PC-9 (cell line): ENCODE results near the gene IQCF2. TPM values are rescaled to one million over a fixed set of nuclear protein-coding genes. Genes with fewer than 3 reads are reported as not detected.

Experiments used
- BruUV-seq: library from RNA; stranded (reverse); fragments of 400-500 nt; replicated peaks from 2 replicates; lab custom pipeline; 2021; lab: Mats Ljungman, UMichigan
- CTCF ChIA-PET: fragments of 300-600 bp; sonication (Branson Sonifier 250); formaldehyde crosslinking; loops from one replicate; lab custom pipeline; 2022; ENCODE audit warnings: antibody characterized with exemption; lab: Charles Lee
- POLR2A ChIA-PET: fragments of 300-600 bp; sonication (Branson Sonifier 250); formaldehyde crosslinking; loops from one replicate; lab custom pipeline; 2022; ENCODE audit warnings: antibody characterized with exemption; ENCODE audit not compliant: unreplicated experiment; lab: Charles Lee
- DNase-seq, 2 experiments: peaks; one replicate each; pipeline versions ENCODE4 v3.0.0 to v3.0.0-alpha.2; 2015 to 2022; ENCODE audit warnings: mixed read lengths in 1 of 2
- H2AFZ ChIP-seq: fragments of 200-600 bp; sonication (generic); 2 replicates; pipeline ENCODE4 v1.8.1; 2017; ENCODE audit warnings: antibody characterized with exemption
- H3F3A ChIP-seq: fragments of 200-600 bp; sonication (generic); 2 replicates; pipeline ENCODE4 v1.8.1; 2017; ENCODE audit warnings: antibody characterized with exemption, mild to moderate bottlenecking, low read depth; ENCODE audit not compliant: insufficient read depth
- H3K27ac ChIP-seq: fragments of 200-600 bp; sonication (generic); 2 replicates; pipeline ENCODE4 v1.6.1; 2016; ENCODE audit warnings: mixed run types
- H3K27me3 ChIP-seq: fragments of 200-600 bp; sonication (generic); 2 replicates; pipeline ENCODE4 v1.6.1; 2016; ENCODE audit warnings: low read depth, mixed run types; ENCODE audit not compliant: insufficient read depth
- H3K36me3 ChIP-seq: fragments of 200-600 bp; sonication (generic); 2 replicates; pipeline ENCODE4 v1.6.1; 2016; ENCODE audit warnings: low read depth, mixed run types
- H3K4me1 ChIP-seq: fragments of 200-600 bp; sonication (generic); replicated peaks from 2 replicates; pipeline ENCODE4 v1.6.1; 2016; ENCODE audit warnings: mixed run types; ENCODE audit not compliant: insufficient read depth
- H3K4me2 ChIP-seq: fragments of 200-600 bp; sonication (generic); 2 replicates; pipeline ENCODE4 v1.6.1; 2017; ENCODE audit warnings: mixed run types
- H3K4me3 ChIP-seq: fragments of 200-600 bp; sonication (generic); 2 replicates; pipeline ENCODE4 v1.6.1; 2016; ENCODE audit warnings: mixed run types
- H3K79me2 ChIP-seq: fragments of 200-600 bp; sonication (generic); 2 replicates; pipeline ENCODE4 v1.6.1; 2017; ENCODE audit warnings: low read depth, mixed run types
- H3K9me2 ChIP-seq: fragments of 200-600 bp; sonication (generic); 2 replicates; pipeline ENCODE4 v1.8.1; 2017; ENCODE audit warnings: mild to moderate bottlenecking; ENCODE audit not compliant: insufficient read depth
- H3K9me3 ChIP-seq: fragments of 200-600 bp; sonication (generic); 2 replicates; pipeline ENCODE4 v1.8.1; 2016; ENCODE audit warnings: low read depth; ENCODE audit not compliant: insufficient read depth
- H4K20me1 ChIP-seq: fragments of 200-600 bp; sonication (generic); 2 replicates; pipeline ENCODE4 v1.8.1; 2017; ENCODE audit not compliant: insufficient read depth
- EZH2 ChIP-seq: fragments of 200-600 bp; sonication (generic); IDR thresholded peaks from 2 replicates; pipeline ENCODE4 v1.8.0; 2017; ENCODE audit warnings: antibody characterized with exemption, low read depth
- intact Hi-C: fragments of 100-400 bp; cut with micrococcal nuclease; formaldehyde crosslinking; loops from one replicate; pipeline ENCODE4 v1.10.0; 2022; ENCODE audit not compliant: unreplicated experiment
- total RNA-seq: library from RNA; stranded (reverse); gene quantifications from 2 replicates; pipeline ENCODE4 v1.2.3, GENCODE V29; 2021
- TF ChIP-seq, protein P1 (sequence below): fragments of 200-600 bp; sonication (generic); conservative IDR thresholded peaks from 2 replicates; pipeline ENCODE4 v1.6.1; 2017; ENCODE audit warnings: mixed run types, antibody characterized with exemption, mild to moderate bottlenecking, moderate library complexity

Gene IQCF2
- total RNA-seq, 1 experiment from 2014 or later, result not detected

DNA sequence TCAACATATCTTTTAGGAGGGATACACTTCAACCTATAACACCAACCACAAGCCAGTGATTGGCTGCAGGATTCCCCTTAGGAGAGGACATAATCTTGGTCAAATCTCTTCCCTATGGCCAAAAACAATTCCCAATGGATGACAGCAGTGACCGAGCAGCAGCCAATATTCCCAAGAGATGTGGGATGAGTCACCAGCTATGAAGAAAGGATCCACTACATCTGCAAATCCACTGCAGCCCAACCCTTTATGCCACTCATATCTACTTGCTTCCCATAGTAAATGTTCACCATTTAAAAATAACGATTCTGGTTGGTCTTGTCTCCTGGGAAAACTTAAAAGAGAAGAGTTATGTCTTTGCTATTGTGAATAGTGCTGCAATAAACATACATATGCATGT is 18.5 kb downstream of the IQCF2 start:
- H3K79me2 ChIP-seq, result no peaks in the 10 kb centered on the region
- intact Hi-C loops, result no loop called here
- DNase-seq, result no peak
- H3K4me3 ChIP-seq, result no peak overlapping the region
- H3K36me3 ChIP-seq, result no peaks in the 10 kb centered on the region
- no peaks in the 10 kb centered on the region for H3K9me3 ChIP-seq
- H3K27me3 ChIP-seq, result no peaks in the 10 kb centered on the region
- POLR2A ChIA-PET, result no interaction called here
- no peak overlapping the region for H3K4me2 ChIP-seq
- H3K9me2 ChIP-seq, result no peaks in the 10 kb centered on the region; the same call in 1 of the 2 replicates
- CTCF ChIA-PET, result no interaction called here
- no peak overlapping the region for H3K27ac ChIP-seq
- H3K4me1 ChIP-seq, result peaks cover 9% of the 10 kb centered on the region
- H4K20me1 ChIP-seq, result no peaks in the 10 kb centered on the region
- no peaks in the 10 kb centered on the region for H3F3A ChIP-seq
- TF ChIP-seq, protein P1, sequence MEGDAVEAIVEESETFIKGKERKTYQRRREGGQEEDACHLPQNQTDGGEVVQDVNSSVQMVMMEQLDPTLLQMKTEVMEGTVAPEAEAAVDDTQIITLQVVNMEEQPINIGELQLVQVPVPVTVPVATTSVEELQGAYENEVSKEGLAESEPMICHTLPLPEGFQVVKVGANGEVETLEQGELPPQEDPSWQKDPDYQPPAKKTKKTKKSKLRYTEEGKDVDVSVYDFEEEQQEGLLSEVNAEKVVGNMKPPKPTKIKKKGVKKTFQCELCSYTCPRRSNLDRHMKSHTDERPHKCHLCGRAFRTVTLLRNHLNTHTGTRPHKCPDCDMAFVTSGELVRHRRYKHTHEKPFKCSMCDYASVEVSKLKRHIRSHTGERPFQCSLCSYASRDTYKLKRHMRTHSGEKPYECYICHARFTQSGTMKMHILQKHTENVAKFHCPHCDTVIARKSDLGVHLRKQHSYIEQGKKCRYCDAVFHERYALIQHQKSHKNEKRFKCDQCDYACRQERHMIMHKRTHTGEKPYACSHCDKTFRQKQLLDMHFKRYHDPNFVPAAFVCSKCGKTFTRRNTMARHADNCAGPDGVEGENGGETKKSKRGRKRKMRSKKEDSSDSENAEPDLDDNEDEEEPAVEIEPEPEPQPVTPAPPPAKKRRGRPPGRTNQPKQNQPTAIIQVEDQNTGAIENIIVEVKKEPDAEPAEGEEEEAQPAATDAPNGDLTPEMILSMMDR, result no peak
- no peak for TF ChIP-seq EZH2
- no peak overlapping the region for H2AFZ ChIP-seq
- BruUV-seq, result no TSS peak

DNA sequence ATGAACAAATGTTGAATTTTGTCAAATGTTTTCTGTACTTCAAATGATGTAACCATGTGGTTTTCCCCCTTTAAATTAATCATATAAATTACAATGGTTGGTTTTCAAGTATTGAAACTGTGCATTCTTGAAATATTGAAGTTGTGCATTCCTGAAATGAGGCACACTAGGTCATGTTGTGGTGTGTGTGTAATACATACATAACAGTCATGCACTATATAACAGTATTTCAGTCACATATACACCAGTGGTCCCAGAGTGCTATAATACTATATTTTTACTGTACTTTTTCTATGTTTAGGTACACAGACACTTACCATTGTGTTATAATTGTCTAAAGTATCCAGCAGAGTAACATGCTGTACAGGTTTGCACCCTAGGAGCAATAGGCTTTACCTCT is 25.0 kb downstream of the IQCF2 start:
- Histone ChIP-seq H3K36me3 (no peaks in the 10 kb centered on the region), H3K4me2 (no peak overlapping the region), H2AFZ (no peak overlapping the region), H3K9me2 (no peaks in the 10 kb centered on the region; the same call in 1 of the 2 replicates), H3K4me3 (no peak overlapping the region), H4K20me1 (no peaks in the 10 kb centered on the region), H3K27ac (peak overlapping the region; percentile 89), H3F3A (peaks cover 12% of the 10 kb centered on the region; the same call in 1 of the 2 replicates), H3K79me2 (no peaks in the 10 kb centered on the region), H3K27me3 (no peaks in the 10 kb centered on the region), H3K4me1 (peaks cover 21% of the 10 kb centered on the region), H3K9me3 (no peaks in the 10 kb centered on the region; the same call in 1 of the 2 replicates)
- BruUV-seq, result no TSS peak
- POLR2A ChIA-PET, result no interaction called here
- CTCF ChIA-PET, result no interaction called here
- DNase-seq, result no peak
- intact Hi-C loops, result no loop called here
- TF ChIP-seq, protein P1, result no peak
- no peak for TF ChIP-seq EZH2

DNA sequence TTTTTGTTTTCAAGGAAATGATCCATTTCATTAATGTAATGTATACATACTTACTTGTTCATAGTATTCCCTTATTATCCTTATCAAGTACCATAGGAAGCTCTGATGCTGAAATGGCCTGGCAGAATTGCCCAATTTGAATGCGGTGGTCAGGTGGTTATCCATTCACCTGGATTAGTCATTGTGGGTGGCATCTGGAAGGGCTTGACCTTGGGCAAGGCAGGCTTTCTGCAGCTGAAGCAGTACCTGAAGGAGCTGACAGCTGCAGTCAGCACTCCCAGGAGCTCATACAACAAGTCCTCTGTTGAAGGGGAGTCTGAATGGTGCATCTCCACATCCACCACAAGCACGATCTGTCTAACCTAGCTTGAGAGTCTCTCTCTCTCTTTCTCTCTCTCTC is 26.2 kb downstream of the IQCF2 start:
- no peak for TF ChIP-seq EZH2
- TF ChIP-seq, protein P1, result no peak

More for the DNA sequence above, 26.2 kb downstream of the IQCF2 start:
- H3K79me2 ChIP-seq, result no peaks in the 10 kb centered on the region
- intact Hi-C loops, result no loop called here
- H3K27ac ChIP-seq, result peak overlapping the region; percentile 89
- H3K9me2 ChIP-seq, result no peaks in the 10 kb centered on the region; the same call in 1 of the 2 replicates
- H3K36me3 ChIP-seq, result no peaks in the 10 kb centered on the region
- DNase-seq, result peak; percentile 60 to 91
- peaks cover 21% of the 10 kb centered on the region for H3K4me1 ChIP-seq
- no peaks in the 10 kb centered on the region for H3K27me3 ChIP-seq
- H3K9me3 ChIP-seq, result no peaks in the 10 kb centered on the region; the same call in 1 of the 2 replicates
- no TSS peak for BruUV-seq
- H2AFZ ChIP-seq, result 0 out of 2 replicates have a peak overlapping the region, but pooled peaks have one; percentile 5
- H4K20me1 ChIP-seq, result no peaks in the 10 kb centered on the region
- peak overlapping the region; percentile 63 for H3K4me2 ChIP-seq
- H3K4me3 ChIP-seq, result no peak overlapping the region
- POLR2A ChIA-PET, result interaction anchor here (0.6 kb wide), 2 partner anchors 81 to 95 kb away, joined by 6 to 8 read pairs; no protein-coding TSS in a partner anchor
- CTCF ChIA-PET, result no interaction called here
- H3F3A ChIP-seq, result peaks cover 12% of the 10 kb centered on the region; the same call in 1 of the 2 replicates
